Chondrocyte (in vitro differentiated cells): Measurements from ENCODE around the gene CLIP4. TPM values are rescaled to one million over a fixed set of nuclear protein-coding genes. Genes with fewer than 3 reads are reported as not detected.

ENCODE experiments used
- DNase-seq: peaks from one replicate; pipeline ENCODE4 v3.0.0; 2021; ENCODE audit warnings: mixed read lengths, low spot score
- H3K27ac Mint-ChIP-seq: one replicate; pipeline ENCODE4 v1.8.0; 2021; ENCODE audit warnings: mild to moderate bottlenecking, moderate library complexity, mixed read lengths; ENCODE audit not compliant: unreplicated experiment
- H3K27me3 Mint-ChIP-seq: 2 replicates; pipeline ENCODE4 v1.8.0; 2021; ENCODE audit warnings: low read depth, mixed read lengths
- H3K36me3 Mint-ChIP-seq: 2 replicates; pipeline ENCODE4 v1.8.0; 2021; ENCODE audit warnings: low read depth, mixed read lengths
- H3K4me1 Mint-ChIP-seq: 2 replicates; pipeline ENCODE4 v1.8.0; 2021; ENCODE audit warnings: low read depth, mild to moderate bottlenecking, mixed read lengths
- H3K4me3 Mint-ChIP-seq: one replicate; pipeline ENCODE4 v1.8.0; 2021; ENCODE audit warnings: mild to moderate bottlenecking, moderate library complexity, mixed read lengths; ENCODE audit not compliant: unreplicated experiment
- H3K9me3 Mint-ChIP-seq: 2 replicates; pipeline ENCODE4 v1.8.0; 2021; ENCODE audit warnings: low read depth, mixed read lengths
- CTCF ChIP-seq: fragments of 200-600 bp; sonication (generic); IDR thresholded peaks from 2 replicates; pipeline ENCODE4 v1.5.0; 2021; ENCODE audit warnings: antibody characterized with exemption, mild to moderate bottlenecking, moderate library complexity
- total RNA-seq: library from RNA; stranded (reverse); gene quantifications from 3 replicates; pipeline ENCODE4 v1.2.1, GENCODE V29; 2021

The CLIP4 gene
- total RNA-seq, 1 donor from 2014 or later: 30.1 TPM

- DNase-seq: no peak
- Mint-ChIP-seq H3K4me3 (no peak overlapping the region), H3K27ac (peak overlapping the region; percentile 34)
Observed at GRCh38 chr2:29165362-29166241, 50.4 kb downstream of the CLIP4 start.

GRCh38 chr2:29166242-29167039 is 51.2 kb downstream of the CLIP4 start:
- DNase-seq: no peak
- H3K36me3 Mint-ChIP-seq: peaks cover 16% of the 10 kb centered on the region
- peak overlapping the region; percentile 37 for H3K27ac Mint-ChIP-seq

More at GRCh38 chr2:29165362-29166241, 50.4 kb downstream of the CLIP4 start:
- Mint-ChIP-seq H3K36me3 (peaks cover 13% of the 10 kb centered on the region), H3K9me3 (peaks cover 3% of the 10 kb centered on the region), H3K4me1 (peaks cover 15% of the 10 kb centered on the region), H3K27me3 (no peaks in the 10 kb centered on the region)
- no peak for TF ChIP-seq CTCF

GRCh38 chr2:29174937-29175336 is 59.7 kb downstream of the CLIP4 start:
- no peaks in the 10 kb centered on the region for H3K4me1 Mint-ChIP-seq
- no peak overlapping the region for H3K4me3 Mint-ChIP-seq
- peaks cover 5% of the 10 kb centered on the region for H3K9me3 Mint-ChIP-seq
- H3K36me3 Mint-ChIP-seq: peaks cover 38% of the 10 kb centered on the region
- H3K27me3 Mint-ChIP-seq: no peaks in the 10 kb centered on the region
- H3K27ac Mint-ChIP-seq: no peak overlapping the region
- no peak for TF ChIP-seq CTCF
- no peak for DNase-seq

More at GRCh38 chr2:29166242-29167039, 51.2 kb downstream of the CLIP4 start:
- Mint-ChIP-seq H3K27me3 (no peaks in the 10 kb centered on the region), H3K9me3 (peaks cover 3% of the 10 kb centered on the region), H3K4me1 (peaks cover 15% of the 10 kb centered on the region), H3K4me3 (no peak overlapping the region)
- no peak for TF ChIP-seq CTCF

GRCh38 chr2:29175338-29175737 is 60.1 kb downstream of the CLIP4 start:
- Mint-ChIP-seq H3K27ac (no peak overlapping the region), H3K27me3 (no peaks in the 10 kb centered on the region), H3K4me3 (no peak overlapping the region), H3K4me1 (no peaks in the 10 kb centered on the region), H3K36me3 (peaks cover 39% of the 10 kb centered on the region), H3K9me3 (peaks cover 5% of the 10 kb centered on the region)
- no peak for TF ChIP-seq CTCF
- no peak for DNase-seq

GRCh38 chr2:29182334-29182733 is 67.1 kb downstream of the CLIP4 start:
- Mint-ChIP-seq H3K27me3 (no peaks in the 10 kb centered on the region), H3K4me3 (no peak overlapping the region), H3K36me3 (peaks cover 15% of the 10 kb centered on the region), H3K9me3 (no peaks in the 10 kb centered on the region), H3K4me1 (no peaks in the 10 kb centered on the region), H3K27ac (no peak overlapping the region)
- no peak for TF ChIP-seq CTCF
- DNase-seq: no peak
